ENCODE results near the gene FGF14. TPM values are rescaled to one million over a fixed set of nuclear protein-coding genes. Genes with fewer than 3 reads are reported as not detected.

Gene FGF14
- total RNA-seq, 1 donor from 2014 or later = 4.6 TPM

DNA sequence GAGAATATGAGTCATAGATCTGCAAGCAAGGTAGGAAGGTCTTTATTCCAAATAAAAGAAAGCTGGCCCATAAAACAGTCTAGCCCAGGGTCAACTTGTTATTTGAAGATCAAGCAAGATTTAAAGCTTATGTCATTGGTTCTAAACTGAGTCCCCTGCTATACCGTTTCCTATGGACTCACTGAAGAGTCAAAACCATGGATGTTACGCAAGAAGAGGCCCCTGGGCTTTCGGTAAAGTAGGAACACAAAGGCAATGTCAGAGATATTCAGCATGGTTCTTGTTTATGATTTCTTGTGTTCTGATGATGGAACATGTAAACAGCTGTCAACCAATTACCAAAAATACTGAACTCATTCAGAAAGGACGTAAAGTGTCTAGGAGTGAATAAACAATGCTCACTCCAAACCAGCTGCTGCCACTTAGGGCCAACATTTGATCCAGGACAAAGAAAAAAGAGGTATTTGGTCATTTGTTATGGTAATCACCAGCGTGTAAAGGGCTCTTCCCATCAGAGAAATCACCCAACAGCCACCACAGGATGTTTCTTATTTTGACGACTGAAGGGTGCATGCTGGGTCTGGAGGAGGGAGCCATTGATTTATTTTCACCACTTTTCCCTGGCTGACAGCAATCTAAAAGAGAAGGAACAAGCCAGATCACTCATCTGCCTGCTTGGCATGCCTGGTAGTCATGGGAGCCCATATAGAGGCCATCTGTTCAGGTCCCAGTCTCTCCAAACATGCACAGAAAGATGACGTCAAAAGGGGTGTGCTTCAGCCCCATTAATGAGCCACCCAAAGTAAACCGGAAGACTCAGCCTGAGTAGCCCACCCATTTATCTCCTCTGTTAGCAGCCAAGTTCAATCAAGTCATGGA, 68.3 kb downstream of the FGF14 start:
- Mint-ChIP-seq H3K36me3 (ENCODE audit: insufficient read depth) (no peaks in the 10 kb centered on the region), H3K4me1 (ENCODE audit: low read depth) (no peaks in the 10 kb centered on the region), H3K4me3 (ENCODE audit: low read depth) (no peak overlapping the region), H3K27ac (no peak overlapping the region), H3K27me3 (no peaks in the 10 kb centered on the region), H3K9me3 (ENCODE audit: low read depth) (no peaks in the 10 kb centered on the region)
- DNase-seq (ENCODE audit: low spot score, unreplicated experiment) = no peak
- TF ChIP-seq, protein P1, sequence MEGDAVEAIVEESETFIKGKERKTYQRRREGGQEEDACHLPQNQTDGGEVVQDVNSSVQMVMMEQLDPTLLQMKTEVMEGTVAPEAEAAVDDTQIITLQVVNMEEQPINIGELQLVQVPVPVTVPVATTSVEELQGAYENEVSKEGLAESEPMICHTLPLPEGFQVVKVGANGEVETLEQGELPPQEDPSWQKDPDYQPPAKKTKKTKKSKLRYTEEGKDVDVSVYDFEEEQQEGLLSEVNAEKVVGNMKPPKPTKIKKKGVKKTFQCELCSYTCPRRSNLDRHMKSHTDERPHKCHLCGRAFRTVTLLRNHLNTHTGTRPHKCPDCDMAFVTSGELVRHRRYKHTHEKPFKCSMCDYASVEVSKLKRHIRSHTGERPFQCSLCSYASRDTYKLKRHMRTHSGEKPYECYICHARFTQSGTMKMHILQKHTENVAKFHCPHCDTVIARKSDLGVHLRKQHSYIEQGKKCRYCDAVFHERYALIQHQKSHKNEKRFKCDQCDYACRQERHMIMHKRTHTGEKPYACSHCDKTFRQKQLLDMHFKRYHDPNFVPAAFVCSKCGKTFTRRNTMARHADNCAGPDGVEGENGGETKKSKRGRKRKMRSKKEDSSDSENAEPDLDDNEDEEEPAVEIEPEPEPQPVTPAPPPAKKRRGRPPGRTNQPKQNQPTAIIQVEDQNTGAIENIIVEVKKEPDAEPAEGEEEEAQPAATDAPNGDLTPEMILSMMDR (IDR thresholded peaks at IDR 0.05; ENCODE audit: unreplicated experiment) = no peak

DNA sequence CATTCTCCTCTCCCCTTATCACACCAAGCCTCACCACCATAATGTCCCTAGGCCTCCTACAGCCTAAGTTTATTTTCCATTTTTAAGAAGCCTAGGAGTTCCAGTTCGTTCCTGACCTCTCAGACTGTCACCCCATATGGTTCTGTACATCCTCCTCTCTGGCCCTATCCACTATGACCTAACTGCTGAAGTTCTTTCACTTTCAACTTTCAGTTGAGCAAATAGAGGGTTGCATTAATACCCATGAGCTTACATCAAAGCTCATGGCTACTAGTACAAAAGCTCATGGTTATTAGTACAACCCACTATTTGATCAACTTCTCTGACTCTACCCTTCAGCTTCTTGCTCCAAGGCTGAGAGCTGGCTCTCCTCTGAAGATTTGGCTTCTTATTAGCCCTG, 72.9 kb downstream of the FGF14 start:
- no peaks in the 10 kb centered on the region for H3K27me3 Mint-ChIP-seq
- H3K4me3 Mint-ChIP-seq (ENCODE audit: low read depth) = no peak overlapping the region
- H3K36me3 Mint-ChIP-seq (ENCODE audit: insufficient read depth) = no peaks in the 10 kb centered on the region
- TF ChIP-seq, protein P1 (IDR thresholded peaks at IDR 0.05; ENCODE audit: unreplicated experiment) = no peak
- no peaks in the 10 kb centered on the region for H3K9me3 Mint-ChIP-seq (ENCODE audit: low read depth)
- DNase-seq (ENCODE audit: low spot score, unreplicated experiment) = no peak
- H3K27ac Mint-ChIP-seq = no peak overlapping the region
- H3K4me1 Mint-ChIP-seq (ENCODE audit: low read depth) = no peaks in the 10 kb centered on the region

DNA sequence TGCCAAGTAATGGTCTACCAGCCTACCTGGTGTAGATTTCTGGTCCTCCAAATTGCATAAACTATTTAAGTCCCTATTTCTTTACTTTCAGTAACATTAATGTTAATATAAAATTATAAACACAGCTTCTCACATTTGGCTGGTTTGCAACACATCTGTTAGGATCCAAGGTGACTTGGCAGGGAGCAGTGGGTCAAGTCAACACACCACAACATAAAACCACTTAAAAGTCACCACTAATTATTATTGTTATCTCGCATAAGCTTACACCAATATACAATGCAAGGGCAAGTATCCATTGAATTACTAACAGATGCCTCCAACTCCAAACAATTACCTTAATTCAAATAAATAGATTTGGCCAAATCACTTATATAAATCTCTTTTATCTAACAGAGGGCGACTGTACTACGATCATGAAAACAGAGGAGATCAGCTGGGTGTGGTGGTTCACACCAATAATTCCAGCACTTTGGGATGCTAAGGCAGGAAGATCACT, 74.7 kb downstream of the FGF14 start:
- Mint-ChIP-seq H3K4me3 (ENCODE audit: low read depth) (no peak overlapping the region), H3K9me3 (ENCODE audit: low read depth) (no peaks in the 10 kb centered on the region), H3K4me1 (ENCODE audit: low read depth) (peaks cover 7% of the 10 kb centered on the region), H3K36me3 (ENCODE audit: insufficient read depth) (no peaks in the 10 kb centered on the region), H3K27me3 (no peaks in the 10 kb centered on the region), H3K27ac (no peak overlapping the region)
- DNase-seq (ENCODE audit: low spot score, unreplicated experiment) = no peak
- TF ChIP-seq, protein P1 (IDR thresholded peaks at IDR 0.05; ENCODE audit: unreplicated experiment) = no peak

DNA sequence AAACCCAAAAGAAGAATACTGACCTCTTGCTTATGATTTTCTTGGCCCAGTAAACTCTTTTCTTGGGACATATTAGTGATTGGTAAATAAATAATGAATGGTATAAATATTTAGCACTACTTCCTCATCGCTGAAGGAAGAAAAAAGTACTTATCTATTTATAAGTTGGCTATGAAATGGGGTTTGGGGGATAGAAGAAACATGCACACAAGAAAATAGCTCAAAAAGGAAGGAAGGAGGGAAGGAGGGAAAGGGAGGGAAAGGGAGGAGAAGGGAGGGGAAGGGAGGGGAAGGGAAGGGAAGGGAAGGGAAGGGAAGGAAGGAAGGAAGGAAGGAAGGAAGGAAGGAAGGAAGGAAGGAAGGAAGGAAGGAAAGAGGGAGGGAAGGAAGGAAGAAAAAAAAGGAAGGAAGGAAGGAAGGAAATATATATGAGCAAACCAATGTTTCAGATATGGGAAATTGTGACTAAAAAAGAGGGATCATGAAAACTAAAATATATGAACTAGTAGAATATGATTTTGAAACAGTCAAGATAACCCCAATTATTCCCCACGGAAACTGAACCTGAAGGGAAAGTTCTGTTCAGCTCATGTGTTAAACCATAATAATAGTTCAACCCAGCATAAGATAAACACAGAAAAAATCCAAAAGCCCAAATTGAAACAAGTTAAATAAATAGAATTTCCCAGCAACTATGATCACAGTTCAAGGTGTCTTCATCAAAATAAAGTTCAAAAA, 75.3 kb downstream of the FGF14 start:
- no peak overlapping the region for H3K4me3 Mint-ChIP-seq (ENCODE audit: low read depth)
- peaks cover 7% of the 10 kb centered on the region for H3K4me1 Mint-ChIP-seq (ENCODE audit: low read depth)
- no peak for DNase-seq (ENCODE audit: low spot score, unreplicated experiment)
- H3K27ac Mint-ChIP-seq = no peak overlapping the region
- H3K27me3 Mint-ChIP-seq = no peaks in the 10 kb centered on the region
- no peaks in the 10 kb centered on the region for H3K9me3 Mint-ChIP-seq (ENCODE audit: low read depth)
- TF ChIP-seq, protein P1 (IDR thresholded peaks at IDR 0.05; ENCODE audit: unreplicated experiment) = no peak
- H3K36me3 Mint-ChIP-seq (ENCODE audit: insufficient read depth) = no peaks in the 10 kb centered on the region

DNA sequence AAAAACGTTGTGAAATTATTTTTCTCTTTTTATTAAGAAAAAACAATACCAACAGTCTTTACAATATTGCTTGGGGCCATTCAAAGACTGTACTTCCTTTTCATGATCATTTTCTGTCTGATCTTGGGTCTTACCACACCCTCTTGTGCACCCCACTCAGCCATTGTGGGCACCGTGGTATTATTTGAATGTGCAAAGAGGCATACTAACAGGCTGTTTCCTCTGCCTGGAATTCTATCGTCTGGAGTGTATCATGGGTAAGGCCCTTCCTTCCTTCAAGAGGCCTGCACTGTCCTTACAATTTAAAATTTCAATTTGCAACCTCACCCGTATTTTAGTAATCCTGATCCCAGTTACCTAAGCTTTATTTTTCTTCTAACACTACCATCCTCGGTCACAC, 76.5 kb downstream of the FGF14 start:
- no peaks in the 10 kb centered on the region for H3K27me3 Mint-ChIP-seq
- H3K36me3 Mint-ChIP-seq (ENCODE audit: insufficient read depth) = no peaks in the 10 kb centered on the region

More for the DNA sequence above, 76.5 kb downstream of the FGF14 start:
- H3K4me1 Mint-ChIP-seq (ENCODE audit: low read depth) = peaks cover 7% of the 10 kb centered on the region
- no peak overlapping the region for H3K4me3 Mint-ChIP-seq (ENCODE audit: low read depth)
- no peak for DNase-seq (ENCODE audit: low spot score, unreplicated experiment)
- no peaks in the 10 kb centered on the region for H3K9me3 Mint-ChIP-seq (ENCODE audit: low read depth)
- TF ChIP-seq, protein P1 (IDR thresholded peaks at IDR 0.05; ENCODE audit: unreplicated experiment) = no peak
- H3K27ac Mint-ChIP-seq = no peak overlapping the region

Data from progenitor cell of endocrine pancreas (in vitro differentiated cells).